HEK293 (cell line): Measurements from ENCODE around the gene METTL26.
A peak's percentile ranks its signal among the peaks of the same experiment; 100 is the strongest.

Source experiments
- BCL11B ChIP-seq: fragments of 450-650 bp; formaldehyde crosslinking; IDR thresholded peaks from 2 replicates; pipeline ENCODE4 v1.5.1; 2016; ENCODE audit warnings: low read depth, missing biosample characterization, missing genetic modification characterization
- BCL6B ChIP-seq: fragments of 450-650 bp; formaldehyde crosslinking; IDR thresholded peaks from 2 replicates; pipeline ENCODE4 v1.5.1; 2017; ENCODE audit warnings: missing biosample characterization, missing genetic modification characterization
- HIC1 ChIP-seq: fragments of 450-650 bp; formaldehyde crosslinking; IDR thresholded peaks from 2 replicates; pipeline ENCODE4 v1.5.1; 2016; ENCODE audit warnings: missing biosample characterization, missing genetic modification characterization
- HOXD13 ChIP-seq: sonication (generic); formaldehyde crosslinking; IDR thresholded peaks from 2 replicates; pipeline ENCODE4 v1.8.0; 2022; ENCODE audit warnings: missing genetic modification reagents, borderline replicate concordance
- IKZF3 ChIP-seq: fragments of 450-650 bp; IDR thresholded peaks from 2 replicates; pipeline ENCODE4 v1.5.0; 2018; ENCODE audit warnings: missing biosample characterization, mild to moderate bottlenecking, missing genetic modification characterization, moderate library complexity
- KLF16 ChIP-seq: fragments of 450-650 bp; formaldehyde crosslinking; IDR thresholded peaks from 2 replicates; pipeline ENCODE4 v1.5.1; 2017; ENCODE audit warnings: missing biosample characterization, missing genetic modification characterization
- PRDM1 ChIP-seq: fragments of 450-650 bp; formaldehyde crosslinking; IDR thresholded peaks from 2 replicates; pipeline ENCODE4; 2016; ENCODE audit warnings: missing biosample characterization, missing genetic modification characterization
- TCF7L2 ChIP-seq: IDR thresholded peaks from 2 replicates; pipeline ENCODE4 v1.6.1; 2011; ENCODE audit warnings: low read depth, mild to moderate bottlenecking, inconsistent platforms, low read length, moderate library complexity, borderline replicate concordance
- ZBTB7A ChIP-seq: fragments of 450-650 bp; formaldehyde crosslinking; IDR thresholded peaks from 2 replicates; pipeline ENCODE4 v1.5.1; 2016; ENCODE audit warnings: low read depth, missing biosample characterization, missing genetic modification characterization
- ZNF10 ChIP-seq: fragments of 450-650 bp; formaldehyde crosslinking; IDR thresholded peaks from 2 replicates; pipeline ENCODE4 v1.5.1; 2017; ENCODE audit warnings: missing biosample characterization, missing genetic modification characterization
- ZNF155 ChIP-seq: fragments of 450-650 bp; formaldehyde crosslinking; IDR thresholded peaks from 2 replicates; pipeline ENCODE4 v1.5.1; 2016; ENCODE audit warnings: missing biosample characterization, missing genetic modification characterization
- ZNF174 ChIP-seq: fragments of 450-650 bp; formaldehyde crosslinking; IDR thresholded peaks from 2 replicates; pipeline ENCODE4 v1.5.0; 2017; ENCODE audit warnings: missing biosample characterization, mild to moderate bottlenecking, missing genetic modification characterization
- ZNF23 ChIP-seq: fragments of 450-650 bp; formaldehyde crosslinking; IDR thresholded peaks from 2 replicates; pipeline ENCODE4 v1.5.1; 2016; ENCODE audit warnings: missing biosample characterization, missing genetic modification characterization, borderline replicate concordance
- ZNF24 ChIP-seq: fragments of 450-650 bp; formaldehyde crosslinking; IDR thresholded peaks from 2 replicates; pipeline ENCODE4 v1.5.1; 2016; ENCODE audit warnings: missing biosample characterization, missing genetic modification characterization
- ZNF391 ChIP-seq: fragments of 450-650 bp; formaldehyde crosslinking; IDR thresholded peaks from 2 replicates; pipeline ENCODE4 v1.5.1; 2016; ENCODE audit warnings: low read depth, missing biosample characterization, missing genetic modification characterization, borderline replicate concordance
- ZNF394 ChIP-seq: fragments of 450-650 bp; formaldehyde crosslinking; IDR thresholded peaks from 2 replicates; pipeline ENCODE4 v1.5.1; 2016; ENCODE audit warnings: missing biosample characterization, missing genetic modification characterization, mild to moderate bottlenecking, moderate library complexity, borderline replicate concordance
- ZNF416 ChIP-seq: fragments of 450-650 bp; formaldehyde crosslinking; IDR thresholded peaks from 2 replicates; pipeline ENCODE4 v1.5.1; 2016; ENCODE audit warnings: missing biosample characterization, missing genetic modification characterization
- ZNF473 ChIP-seq: fragments of 450-650 bp; formaldehyde crosslinking; IDR thresholded peaks from 2 replicates; pipeline ENCODE4 v1.5.1; 2017; ENCODE audit warnings: missing biosample characterization, missing genetic modification characterization
- ZNF510 ChIP-seq: fragments of 450-650 bp; formaldehyde crosslinking; IDR thresholded peaks from 2 replicates; pipeline ENCODE4 v1.5.1; 2018; ENCODE audit warnings: mild to moderate bottlenecking, missing genetic modification characterization, missing biosample characterization; ENCODE audit not compliant: insufficient replicate concordance
- ZNF530 ChIP-seq: fragments of 450-650 bp; formaldehyde crosslinking; IDR thresholded peaks from 2 replicates; pipeline ENCODE4 v1.5.1; 2016; ENCODE audit warnings: low read depth, missing biosample characterization, missing genetic modification characterization
- ZNF544 ChIP-seq: fragments of 450-650 bp; formaldehyde crosslinking; IDR thresholded peaks from 2 replicates; pipeline ENCODE4 v1.5.0; 2017; ENCODE audit warnings: missing biosample characterization, missing genetic modification characterization
- ZNF558 ChIP-seq: fragments of 450-650 bp; formaldehyde crosslinking; IDR thresholded peaks from 2 replicates; pipeline ENCODE4 v1.5.1; 2016; ENCODE audit warnings: missing biosample characterization, missing genetic modification characterization
- ZNF621 ChIP-seq: fragments of 450-650 bp; formaldehyde crosslinking; IDR thresholded peaks from 2 replicates; pipeline ENCODE4 v1.5.1; 2017; ENCODE audit warnings: missing biosample characterization, missing genetic modification characterization
- ZNF623 ChIP-seq: fragments of 450-650 bp; formaldehyde crosslinking; IDR thresholded peaks from 2 replicates; pipeline ENCODE4 v1.5.1; 2016; ENCODE audit warnings: missing biosample characterization, missing genetic modification characterization
- ZNF626 ChIP-seq: fragments of 450-650 bp; sonication (Bioruptor Pico); formaldehyde crosslinking; IDR thresholded peaks from 2 replicates; pipeline ENCODE4 v1.5.1; 2018; ENCODE audit warnings: missing biosample characterization, missing genetic modification characterization, inconsistent platforms
- ZNF670 ChIP-seq: fragments of 450-650 bp; formaldehyde crosslinking; IDR thresholded peaks from 2 replicates; pipeline ENCODE4 v1.5.1; 2016; ENCODE audit warnings: missing biosample characterization, missing genetic modification characterization, low read depth
- ZNF843 ChIP-seq: fragments of 450-650 bp; formaldehyde crosslinking; IDR thresholded peaks from 2 replicates; pipeline ENCODE4 v1.5.1; 2016; ENCODE audit warnings: missing biosample characterization, missing genetic modification characterization
- TF ChIP-seq, protein P1 (sequence below): fragments of 450-650 bp; formaldehyde crosslinking; IDR thresholded peaks from 2 replicates; pipeline ENCODE4 v1.5.1; 2016; ENCODE audit warnings: missing biosample characterization, missing genetic modification characterization, borderline replicate concordance
- TF ChIP-seq, protein P2 (sequence below): fragments of 450-650 bp; formaldehyde crosslinking; IDR thresholded peaks from 2 replicates; pipeline ENCODE4 v1.5.1; 2016; ENCODE audit warnings: missing biosample characterization, missing genetic modification characterization
- TF ChIP-seq, protein P3 (sequence below): fragments of 450-650 bp; formaldehyde crosslinking; IDR thresholded peaks from 2 replicates; pipeline ENCODE4 v1.5.1; 2016; ENCODE audit warnings: missing biosample characterization, missing genetic modification characterization
- TF ChIP-seq, protein P4 (sequence below): fragments of 450-650 bp; formaldehyde crosslinking; IDR thresholded peaks from 2 replicates; pipeline ENCODE4 v1.5.1; 2016; ENCODE audit warnings: missing biosample characterization, missing genetic modification characterization

METTL26 gene

DNA sequence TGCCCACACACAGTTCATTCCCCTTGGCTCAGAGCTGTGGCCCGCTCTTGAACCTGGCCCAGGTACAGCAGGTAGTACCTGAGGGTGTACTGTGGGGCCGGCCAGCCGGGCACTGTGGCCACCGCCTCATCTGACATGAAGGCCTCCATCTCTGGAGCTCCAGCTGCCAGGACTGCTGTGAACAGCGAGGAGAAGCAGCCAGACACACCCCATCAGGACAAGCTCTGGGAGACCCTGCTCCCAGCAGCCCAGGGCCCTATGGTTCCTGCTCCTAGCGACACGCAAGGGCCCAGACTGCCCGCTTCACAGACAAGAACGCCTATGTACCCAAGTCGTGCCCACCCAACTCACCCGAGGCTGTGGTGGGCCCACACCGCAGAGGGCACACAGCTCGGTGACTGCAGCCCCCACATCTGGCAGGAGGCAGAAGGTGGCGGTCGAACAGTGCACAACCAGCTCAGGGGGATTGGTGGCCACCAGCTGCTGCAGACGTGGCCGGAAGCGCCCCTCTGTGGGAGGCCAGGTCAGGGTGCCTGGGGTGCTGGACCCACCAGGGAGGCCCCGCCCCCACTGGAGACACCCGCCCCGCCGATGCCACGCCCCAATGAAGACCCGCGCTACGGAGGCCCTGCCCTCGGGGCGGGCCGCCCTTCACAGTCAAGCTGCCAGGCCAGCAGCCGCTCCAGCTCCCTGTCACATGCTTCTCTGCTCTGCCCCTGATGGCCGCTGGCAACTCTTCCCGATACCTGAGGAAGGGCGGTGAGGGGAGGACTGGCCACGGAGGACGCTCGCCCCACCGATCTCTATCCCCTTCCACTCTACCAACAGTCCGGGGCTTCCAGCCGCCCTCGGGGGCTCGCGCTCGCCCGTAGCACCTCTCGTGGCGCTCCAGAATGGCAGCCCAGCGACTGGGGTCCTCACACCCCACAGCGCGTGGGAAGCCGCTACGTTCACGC is 43.0 kb upstream of the METTL26 start (continued):
- TF ChIP-seq ZNF473: no peak
- TF ChIP-seq ZNF623 (tag by site-specific recombination): no peak
- no peak for TF ChIP-seq ZNF558 (tag by site-specific recombination)
- TF ChIP-seq BCL11B: no peak
- TF ChIP-seq HOXD13 (CRISPR knock-in tag): no peak
- no peak for TF ChIP-seq ZNF621 (tag by site-specific recombination)
- 0 out of 2 replicates have a peak, but pooled peaks have one; percentile 57 for TF ChIP-seq ZNF24
- TF ChIP-seq ZNF843: no peak
- no peak for TF ChIP-seq ZNF155 (tag by site-specific recombination)
- TF ChIP-seq ZBTB7A (tag by site-specific recombination): peak; percentile 43; the same call in 1 of the 2 replicates
- no peak for TF ChIP-seq ZNF23 (tag by site-specific recombination)
- no peak for TF ChIP-seq ZNF530 (tag by site-specific recombination)
- no peak for TF ChIP-seq BCL6B (tag by site-specific recombination)
- TF ChIP-seq HIC1 (tag by site-specific recombination): peak; percentile 66
- no peak for TF ChIP-seq PRDM1 (tag by site-specific recombination)
- no peak for TF ChIP-seq ZNF174 (tag by site-specific recombination)
- TF ChIP-seq, protein P1, sequence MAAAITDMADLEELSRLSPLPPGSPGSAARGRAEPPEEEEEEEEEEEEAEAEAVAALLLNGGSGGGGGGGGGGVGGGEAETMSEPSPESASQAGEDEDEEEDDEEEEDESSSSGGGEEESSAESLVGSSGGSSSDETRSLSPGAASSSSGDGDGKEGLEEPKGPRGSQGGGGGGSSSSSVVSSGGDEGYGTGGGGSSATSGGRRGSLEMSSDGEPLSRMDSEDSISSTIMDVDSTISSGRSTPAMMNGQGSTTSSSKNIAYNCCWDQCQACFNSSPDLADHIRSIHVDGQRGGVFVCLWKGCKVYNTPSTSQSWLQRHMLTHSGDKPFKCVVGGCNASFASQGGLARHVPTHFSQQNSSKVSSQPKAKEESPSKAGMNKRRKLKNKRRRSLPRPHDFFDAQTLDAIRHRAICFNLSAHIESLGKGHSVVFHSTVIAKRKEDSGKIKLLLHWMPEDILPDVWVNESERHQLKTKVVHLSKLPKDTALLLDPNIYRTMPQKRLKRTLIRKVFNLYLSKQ (tag by site-specific recombination): no peak
- peak; percentile 58; the same call in 1 of the 2 replicates for TF ChIP-seq IKZF3 (tag by site-specific recombination)
- peak; percentile 69; the same call in 1 of the 2 replicates for TF ChIP-seq ZNF391 (tag by site-specific recombination)
- TF ChIP-seq, protein P2, sequence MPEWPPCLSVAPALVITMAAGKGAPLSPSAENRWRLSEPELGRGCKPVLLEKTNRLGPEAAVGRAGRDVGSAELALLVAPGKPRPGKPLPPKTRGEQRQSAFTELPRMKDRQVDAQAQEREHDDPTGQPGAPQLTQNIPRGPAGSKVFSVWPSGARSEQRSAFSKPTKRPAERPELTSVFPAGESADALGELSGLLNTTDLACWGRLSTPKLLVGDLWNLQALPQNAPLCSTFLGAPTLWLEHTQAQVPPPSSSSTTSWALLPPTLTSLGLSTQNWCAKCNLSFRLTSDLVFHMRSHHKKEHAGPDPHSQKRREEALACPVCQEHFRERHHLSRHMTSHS: no peak
- TF ChIP-seq ZNF416 (tag by site-specific recombination): no peak
- TF ChIP-seq, protein P3, sequence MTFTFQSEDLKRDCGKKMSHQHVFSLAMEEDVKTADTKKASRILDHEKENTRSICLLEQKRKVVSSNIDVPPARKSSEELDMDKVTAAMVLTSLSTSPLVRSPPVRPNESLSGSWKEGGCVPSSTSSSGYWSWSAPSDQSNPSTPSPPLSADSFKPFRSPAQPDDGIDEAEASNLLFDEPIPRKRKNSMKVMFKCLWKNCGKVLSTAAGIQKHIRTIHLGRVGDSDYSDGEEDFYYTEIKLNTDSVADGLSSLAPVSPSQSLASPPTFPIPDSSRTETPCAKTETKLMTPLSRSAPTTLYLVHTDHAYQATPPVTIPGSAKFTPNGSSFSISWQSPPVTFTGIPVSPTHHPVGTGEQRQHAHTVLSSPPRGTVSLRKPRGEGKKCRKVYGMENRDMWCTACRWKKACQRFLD (tag by site-specific recombination): no peak
- TF ChIP-seq KLF16 (tag by site-specific recombination): peak; percentile 79; the same call in 1 of the 2 replicates
- TF ChIP-seq ZNF670 (tag by site-specific recombination): no peak
- TF ChIP-seq, protein P4, sequence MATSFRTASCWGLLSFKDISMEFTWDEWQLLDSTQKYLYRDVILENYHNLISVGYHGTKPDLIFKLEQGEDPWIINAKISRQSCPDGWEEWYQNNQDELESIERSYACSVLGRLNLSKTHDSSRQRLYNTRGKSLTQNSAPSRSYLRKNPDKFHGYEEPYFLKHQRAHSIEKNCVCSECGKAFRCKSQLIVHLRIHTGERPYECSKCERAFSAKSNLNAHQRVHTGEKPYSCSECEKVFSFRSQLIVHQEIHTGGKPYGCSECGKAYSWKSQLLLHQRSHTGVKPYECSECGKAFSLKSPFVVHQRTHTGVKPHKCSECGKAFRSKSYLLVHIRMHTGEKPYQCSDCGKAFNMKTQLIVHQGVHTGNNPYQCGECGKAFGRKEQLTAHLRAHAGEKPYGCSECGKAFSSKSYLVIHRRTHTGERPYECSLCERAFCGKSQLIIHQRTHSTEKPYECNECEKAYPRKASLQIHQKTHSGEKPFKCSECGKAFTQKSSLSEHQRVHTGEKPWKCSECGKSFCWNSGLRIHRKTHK (tag by site-specific recombination): no peak
- TF ChIP-seq ZNF626 (tag by site-specific recombination): no peak
- peak; percentile 66 for TF ChIP-seq ZNF394
- no peak for TF ChIP-seq ZNF510
- no peak for TF ChIP-seq TCF7L2
- no peak for TF ChIP-seq ZNF544 (tag by site-specific recombination)
- TF ChIP-seq ZNF10 (tag by site-specific recombination): peak; percentile 74
